HCT116 (cell line): ENCODE results near the gene SON.

Experiments
- EGR1 ChIP-seq: IDR thresholded peaks from 2 replicates; pipeline ENCODE4 v1.6.1; 2012; ENCODE audit warnings: low read depth
- EZH2 ChIP-seq: fragments of 200-600 bp; sonication (generic); IDR thresholded peaks from 2 replicates; pipeline ENCODE4 v1.6.1; 2017; ENCODE audit warnings: antibody characterized with exemption, mixed run types
- EZH2phosphoT487 ChIP-seq: fragments of 200-600 bp; IDR thresholded peaks from 2 replicates; pipeline ENCODE4 v1.6.1; 2018; ENCODE audit warnings: antibody characterized with exemption, borderline replicate concordance
- POLR2A ChIP-seq: IDR thresholded peaks from 2 replicates; pipeline ENCODE4 v1.7.0; 2011; ENCODE audit warnings: borderline replicate concordance; ENCODE audit not compliant: insufficient read depth, insufficient read length; ENCODE audit errors: extremely low read depth
- POLR2AphosphoS5 ChIP-seq: IDR thresholded peaks from 2 replicates; pipeline ENCODE4 v1.6.1; 2011; ENCODE audit warnings: mild to moderate bottlenecking, low read depth, low read length, moderate library complexity
- SP1 ChIP-seq: IDR thresholded peaks from 2 replicates; pipeline ENCODE4 v1.6.1; 2012; ENCODE audit warnings: low read depth
- ZNF274 ChIP-seq: fragments of 200-500 bp; sonication (Bioruptor generic); IDR thresholded peaks from 2 replicates; pipeline ENCODE4 v1.6.1; 2014; ENCODE audit warnings: mild to moderate bottlenecking, low read depth, low read length, inconsistent platforms
- TF ChIP-seq, protein P1 (sequence below), 3 experiments: fragments of 200-600 bp in 1 of 3; sonication (generic) in 1 of 3; IDR thresholded peaks in 2 of 3; conservative IDR thresholded peaks in 1 of 3; 2 replicates each; pipeline ENCODE4 v1.5.1; 2012 to 2017; ENCODE audit warnings: low read depth in 2 of 3, low read length in 2 of 3, antibody characterized with exemption in 1 of 3, borderline replicate concordance in 1 of 3, control low read depth in 1 of 3, mild to moderate bottlenecking in 1 of 3, mixed read lengths in 1 of 3, mixed run types in 1 of 3, moderate library complexity in 1 of 3; ENCODE audit not compliant: insufficient read depth in 1 of 3
- TF ChIP-seq, protein P2 (sequence below): IDR thresholded peaks from 2 replicates; pipeline ENCODE4 v1.6.1; 2012

- TF ChIP-seq, protein P1, sequence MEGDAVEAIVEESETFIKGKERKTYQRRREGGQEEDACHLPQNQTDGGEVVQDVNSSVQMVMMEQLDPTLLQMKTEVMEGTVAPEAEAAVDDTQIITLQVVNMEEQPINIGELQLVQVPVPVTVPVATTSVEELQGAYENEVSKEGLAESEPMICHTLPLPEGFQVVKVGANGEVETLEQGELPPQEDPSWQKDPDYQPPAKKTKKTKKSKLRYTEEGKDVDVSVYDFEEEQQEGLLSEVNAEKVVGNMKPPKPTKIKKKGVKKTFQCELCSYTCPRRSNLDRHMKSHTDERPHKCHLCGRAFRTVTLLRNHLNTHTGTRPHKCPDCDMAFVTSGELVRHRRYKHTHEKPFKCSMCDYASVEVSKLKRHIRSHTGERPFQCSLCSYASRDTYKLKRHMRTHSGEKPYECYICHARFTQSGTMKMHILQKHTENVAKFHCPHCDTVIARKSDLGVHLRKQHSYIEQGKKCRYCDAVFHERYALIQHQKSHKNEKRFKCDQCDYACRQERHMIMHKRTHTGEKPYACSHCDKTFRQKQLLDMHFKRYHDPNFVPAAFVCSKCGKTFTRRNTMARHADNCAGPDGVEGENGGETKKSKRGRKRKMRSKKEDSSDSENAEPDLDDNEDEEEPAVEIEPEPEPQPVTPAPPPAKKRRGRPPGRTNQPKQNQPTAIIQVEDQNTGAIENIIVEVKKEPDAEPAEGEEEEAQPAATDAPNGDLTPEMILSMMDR (IDR thresholded peaks at IDR 0.05 in 2 of 3, conservative IDR thresholded peaks at IDR 0.05 in 1 of 3; ENCODE audit: borderline replicate concordance in 1 of 3, insufficient read depth in 1 of 3, low read depth in 2 of 3, low read length in 2 of 3), result no peak
- TF ChIP-seq SP1, result no peak
- TF ChIP-seq, protein P2, sequence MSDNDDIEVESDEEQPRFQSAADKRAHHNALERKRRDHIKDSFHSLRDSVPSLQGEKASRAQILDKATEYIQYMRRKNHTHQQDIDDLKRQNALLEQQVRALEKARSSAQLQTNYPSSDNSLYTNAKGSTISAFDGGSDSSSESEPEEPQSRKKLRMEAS, result no peak
- no peak for TF ChIP-seq EZH2phosphoT487
- TF ChIP-seq EZH2, result no peak
- TF ChIP-seq POLR2A, result no peak
- TF ChIP-seq EGR1, result no peak
- TF ChIP-seq POLR2AphosphoS5, result no peak
- TF ChIP-seq ZNF274, result no peak
Observed at GRCh38 chr21:33514229-33514628, 28.6 kb upstream of the SON start.
